Fibroblast of peridontal ligament (primary cell): ENCODE results near the gene CSNK1G2.

Source experiments
- DNase-seq: peaks from one replicate; pipeline ENCODE4 v3.0.0-alpha.2; 2010; ENCODE audit errors: extremely low read depth

CSNK1G2 gene

DNA sequence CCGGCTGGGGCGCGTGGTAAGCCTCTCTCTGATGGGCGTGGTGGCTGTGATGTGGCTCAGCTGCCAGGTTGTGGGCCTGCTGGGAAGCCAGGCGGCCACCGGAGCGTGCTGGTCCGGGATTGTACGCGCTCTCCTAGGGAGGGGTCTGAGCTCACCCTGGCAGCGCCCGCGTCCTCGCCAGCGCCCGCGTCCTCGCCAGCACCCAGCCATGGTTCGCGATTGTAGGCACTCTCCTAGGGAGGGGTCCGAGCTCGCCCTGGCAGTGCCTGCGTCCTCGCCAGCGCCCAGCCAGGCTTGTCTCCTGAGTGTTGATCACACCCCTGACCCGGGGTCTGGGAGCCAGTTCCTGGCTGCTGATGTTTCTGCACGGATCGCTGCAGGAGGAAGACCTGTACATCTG, 22.0 kb upstream of the CSNK1G2 start:
- no peak for DNase-seq

DNA sequence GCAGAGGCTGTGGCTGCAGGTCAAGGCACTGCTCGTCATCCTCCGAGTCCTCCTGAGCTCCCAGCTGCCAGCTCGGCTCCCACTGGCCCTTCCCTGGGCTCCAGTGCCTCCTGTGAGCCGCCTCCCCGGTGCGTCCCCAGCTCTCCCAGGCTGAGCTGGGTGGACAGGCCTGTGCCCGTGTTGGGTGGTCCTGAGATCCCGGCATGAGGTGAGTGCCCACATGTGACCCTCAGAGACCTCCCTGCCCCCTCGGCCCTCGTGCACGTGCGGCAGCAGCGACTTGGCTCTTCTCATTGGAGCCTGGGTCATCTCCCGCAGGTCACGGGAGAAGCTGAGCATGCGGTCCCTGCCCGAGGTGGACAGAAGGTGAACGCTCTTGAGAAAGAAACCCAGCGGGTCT, 20.3 kb upstream of the CSNK1G2 start:
- DNase-seq, result no peak

DNA sequence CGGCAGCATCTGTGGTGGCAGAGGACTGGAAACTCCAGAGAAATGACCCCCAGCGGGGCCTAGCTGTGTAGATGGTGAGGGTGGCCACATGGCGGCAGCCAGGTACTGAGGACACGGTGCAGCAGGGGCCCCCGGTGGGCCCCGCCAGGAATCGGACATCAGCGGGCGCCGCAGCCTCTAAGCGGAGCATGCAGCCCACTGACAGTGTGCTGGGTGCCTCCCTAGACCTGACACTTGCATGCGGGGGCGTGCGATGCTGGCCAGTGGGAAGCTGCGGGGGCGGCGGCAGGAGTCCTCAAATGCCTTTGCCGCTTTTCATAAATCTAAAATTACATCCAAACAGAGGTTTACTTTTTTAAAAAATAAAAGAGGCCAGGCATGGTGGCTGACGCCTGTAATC, 19.6 kb upstream of the CSNK1G2 start:
- no peak for DNase-seq

DNA sequence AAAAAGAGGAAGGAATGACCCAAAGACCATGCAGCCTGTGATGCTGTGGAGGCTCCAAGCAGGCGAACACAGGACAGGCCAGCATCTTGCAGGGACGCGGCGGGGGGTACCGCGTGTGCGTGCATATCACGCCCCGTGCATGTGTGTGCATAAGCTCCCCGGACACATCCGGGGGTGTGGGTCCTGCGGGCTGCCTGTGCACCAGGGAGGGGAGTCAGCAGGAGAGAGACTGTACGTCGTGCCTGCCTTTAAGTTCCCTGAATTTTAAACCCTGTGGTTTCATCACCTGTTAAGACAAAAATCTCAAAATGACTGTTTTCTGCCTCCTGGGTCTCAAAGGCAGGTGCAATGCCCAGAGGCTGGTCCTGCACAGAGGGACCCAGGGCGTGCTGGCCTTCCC, 19.1 kb upstream of the CSNK1G2 start:
- no peak for DNase-seq

GRCh38 chr19:1922803-1923202, 18.2 kb upstream of the CSNK1G2 start:
- no peak for DNase-seq

DNA sequence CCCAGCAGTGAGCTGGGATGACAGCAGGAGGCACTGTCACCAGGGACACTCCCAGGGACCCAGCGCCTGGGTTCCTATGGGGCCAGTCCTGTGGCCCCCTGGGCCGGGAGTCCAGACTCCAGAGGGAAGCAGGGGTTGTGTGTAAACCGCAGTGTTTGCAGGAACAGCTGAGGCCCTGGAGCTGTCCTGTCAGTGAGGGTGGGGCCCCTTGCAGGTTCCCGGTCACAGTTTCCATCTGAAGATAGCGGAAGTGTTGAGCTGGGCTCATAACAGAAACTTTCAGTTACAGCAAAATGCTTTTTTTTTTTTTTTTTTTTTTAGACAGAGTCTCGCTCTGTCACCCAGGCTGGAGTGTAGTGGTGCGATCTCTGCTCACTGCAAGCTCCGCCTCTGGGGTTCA, 17.7 kb upstream of the CSNK1G2 start:
- DNase-seq, result no peak

DNA sequence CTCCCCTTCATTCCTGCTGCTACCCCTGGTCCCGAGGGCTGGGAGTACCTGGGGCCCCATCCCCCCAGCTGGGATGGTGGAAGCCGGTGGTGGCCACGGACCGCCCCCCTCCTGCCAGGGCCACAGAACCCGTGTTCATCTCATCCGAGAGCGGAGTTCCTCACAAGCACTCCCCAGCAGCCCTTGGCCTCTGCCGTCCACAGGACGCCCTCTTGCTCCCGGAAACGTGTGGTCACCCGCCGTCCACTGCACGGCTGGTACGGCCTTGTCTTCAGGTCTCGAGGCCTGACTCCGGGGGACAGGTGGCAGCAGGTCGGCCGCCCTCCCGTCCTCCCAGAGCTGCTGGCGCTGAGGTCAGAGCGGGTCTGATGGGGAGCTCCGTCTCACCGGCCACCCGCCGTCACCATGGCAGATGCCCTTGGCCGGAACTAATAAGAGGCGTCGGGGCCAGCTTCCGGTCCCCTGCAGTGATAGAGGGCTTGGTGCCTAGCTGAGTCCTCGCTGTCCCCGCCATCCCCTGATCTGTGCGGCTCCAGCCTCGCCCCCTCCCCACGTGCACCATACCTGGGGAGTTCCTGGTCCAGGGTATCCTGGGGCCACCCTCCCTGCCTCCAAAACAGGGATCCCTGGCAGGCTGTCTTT, 16.5 kb upstream of the CSNK1G2 start:
- DNase-seq, result no peak

DNA sequence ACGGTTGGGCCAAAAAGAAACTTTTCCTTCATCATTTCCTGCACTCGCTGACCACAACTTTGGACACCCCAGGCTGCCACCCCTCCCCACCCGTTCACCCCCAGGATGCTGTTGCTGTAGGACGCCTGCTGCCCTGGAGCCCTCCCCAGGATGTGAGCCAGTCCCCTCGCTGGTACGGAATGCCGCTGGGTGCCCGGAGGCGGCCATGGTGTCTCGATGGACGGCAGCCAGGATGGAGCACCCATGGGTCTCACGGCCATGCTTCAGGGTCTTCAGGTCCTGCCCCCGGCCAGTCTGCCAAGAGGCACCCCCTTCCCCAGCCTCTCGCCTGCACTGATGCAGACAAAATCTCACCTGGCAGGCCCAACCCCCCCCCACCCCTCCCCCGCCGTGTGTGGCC, 15.4 kb upstream of the CSNK1G2 start:
- no peak for DNase-seq

DNA sequence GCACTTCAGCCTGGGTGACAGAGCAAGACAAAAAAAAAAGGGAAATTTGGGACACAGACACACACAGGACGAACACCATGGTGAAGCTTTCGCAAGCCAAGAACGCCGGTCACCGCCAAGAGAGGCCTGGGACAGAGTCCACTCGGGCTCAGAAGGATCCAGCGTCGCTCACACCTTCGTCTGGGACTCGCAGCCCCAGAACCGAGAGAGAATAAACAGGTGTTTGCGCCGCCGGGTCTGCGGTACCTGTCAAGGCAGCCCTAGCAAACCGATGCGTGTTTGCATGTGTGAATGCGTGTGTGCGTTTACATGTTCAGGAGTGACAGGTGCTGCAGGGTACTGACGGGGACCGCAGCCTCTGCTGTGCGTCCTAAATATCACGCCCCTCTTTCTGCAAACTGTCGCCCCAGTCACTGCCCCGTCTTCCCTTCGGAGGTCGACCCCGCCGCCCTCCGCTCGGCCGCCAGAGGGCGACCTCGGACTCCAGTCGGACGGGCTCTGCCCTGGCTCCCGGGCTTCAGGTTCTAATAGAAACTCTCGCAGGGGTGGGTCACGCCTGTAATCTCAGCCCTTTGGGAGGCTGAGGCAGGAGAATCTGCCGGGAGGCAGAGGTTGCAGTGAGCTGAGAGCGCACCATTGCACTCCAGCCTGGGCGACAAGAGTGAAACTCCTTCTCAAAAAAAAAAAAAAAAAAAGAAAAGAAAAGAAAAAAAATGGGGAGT, 11.8 kb upstream of the CSNK1G2 start:
- peak; percentile 61 for DNase-seq

DNA sequence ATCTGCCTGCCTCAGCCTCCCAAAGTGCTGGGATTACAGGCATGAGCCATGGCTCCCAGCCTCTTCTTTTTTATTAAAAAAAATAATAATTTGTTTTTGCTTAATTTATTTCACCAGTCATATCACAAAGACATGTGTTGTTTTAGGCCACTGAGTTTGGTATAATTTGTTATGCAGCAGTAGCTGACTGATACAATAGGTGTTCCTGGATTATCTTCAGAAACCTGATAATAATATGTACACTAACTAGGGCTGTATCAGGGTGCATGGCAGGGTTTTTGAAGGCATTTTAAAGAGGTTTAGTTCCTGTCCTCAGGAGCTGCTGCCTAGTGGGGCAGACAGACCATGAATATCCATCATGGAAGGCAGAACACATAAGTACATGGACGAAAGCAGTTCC, 9.5 kb upstream of the CSNK1G2 start:
- no peak for DNase-seq

GRCh38 chr19:1932395-1932794, 8.6 kb upstream of the CSNK1G2 start:
- no peak for DNase-seq

DNA sequence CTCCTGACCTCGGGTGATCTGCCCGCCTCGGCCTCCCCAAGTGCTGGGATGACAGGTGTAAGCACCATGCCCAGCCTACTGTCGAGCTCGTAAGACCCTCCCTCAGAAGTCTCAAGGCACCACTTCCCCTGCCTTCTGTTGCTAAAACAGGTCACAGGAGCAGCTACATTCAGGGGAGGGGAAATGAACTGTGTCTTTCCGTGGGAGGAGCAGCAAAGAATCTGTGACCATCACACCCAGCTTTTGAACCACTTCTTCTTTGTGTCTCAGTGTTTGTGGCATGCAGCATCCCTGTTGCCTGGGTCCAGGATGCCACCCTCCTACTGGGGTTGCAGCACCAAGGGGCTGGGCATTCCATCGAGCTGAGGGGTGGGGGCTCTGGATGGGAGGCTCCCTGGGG, 7.7 kb upstream of the CSNK1G2 start:
- DNase-seq, result no peak

DNA sequence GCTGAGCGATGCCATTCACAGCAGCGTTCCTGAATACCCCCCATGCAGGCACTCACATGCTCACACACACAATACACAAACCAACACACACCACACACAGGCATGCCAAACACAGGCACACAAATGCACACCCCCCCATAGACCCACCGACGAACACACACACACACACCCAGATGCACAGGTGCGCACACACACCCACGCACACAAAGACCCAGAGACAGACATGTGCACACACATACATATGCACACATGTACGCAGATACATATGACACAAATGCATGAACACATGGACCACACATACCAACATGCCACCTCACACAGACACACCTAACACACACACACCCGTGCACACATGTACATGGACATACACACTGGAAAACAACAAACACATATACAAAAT, 7.0 kb upstream of the CSNK1G2 start:
- DNase-seq, result no peak

GRCh38 chr19:1935484-1936208, 5.3 kb upstream of the CSNK1G2 start:
- no peak for DNase-seq

- no peak for DNase-seq
Observed at GRCh38 chr19:1936430-1936829, 4.5 kb upstream of the CSNK1G2 start.

GRCh38 chr19:1936916-1937610, 3.9 kb upstream of the CSNK1G2 start:
- DNase-seq, result no peak

DNA sequence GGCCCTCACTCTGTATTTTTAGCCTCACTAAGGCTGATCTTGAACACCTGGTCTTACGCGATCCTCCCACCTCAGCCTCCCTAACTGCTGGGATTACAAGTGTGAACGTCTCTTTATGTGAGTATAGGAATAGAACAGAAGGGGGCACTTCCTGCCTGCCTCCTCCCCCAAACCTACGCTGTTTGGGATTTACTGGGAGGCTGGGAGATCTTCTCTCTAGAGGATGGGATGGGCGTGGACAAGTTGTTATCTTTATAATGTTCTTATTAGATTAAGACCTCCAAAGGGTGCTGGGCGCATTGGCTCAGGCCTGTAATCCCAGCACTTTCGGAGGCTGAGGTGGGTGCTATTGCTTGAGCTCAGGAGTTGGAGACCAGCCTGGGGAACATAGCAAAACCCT, 2.9 kb upstream of the CSNK1G2 start:
- no peak for DNase-seq

DNA sequence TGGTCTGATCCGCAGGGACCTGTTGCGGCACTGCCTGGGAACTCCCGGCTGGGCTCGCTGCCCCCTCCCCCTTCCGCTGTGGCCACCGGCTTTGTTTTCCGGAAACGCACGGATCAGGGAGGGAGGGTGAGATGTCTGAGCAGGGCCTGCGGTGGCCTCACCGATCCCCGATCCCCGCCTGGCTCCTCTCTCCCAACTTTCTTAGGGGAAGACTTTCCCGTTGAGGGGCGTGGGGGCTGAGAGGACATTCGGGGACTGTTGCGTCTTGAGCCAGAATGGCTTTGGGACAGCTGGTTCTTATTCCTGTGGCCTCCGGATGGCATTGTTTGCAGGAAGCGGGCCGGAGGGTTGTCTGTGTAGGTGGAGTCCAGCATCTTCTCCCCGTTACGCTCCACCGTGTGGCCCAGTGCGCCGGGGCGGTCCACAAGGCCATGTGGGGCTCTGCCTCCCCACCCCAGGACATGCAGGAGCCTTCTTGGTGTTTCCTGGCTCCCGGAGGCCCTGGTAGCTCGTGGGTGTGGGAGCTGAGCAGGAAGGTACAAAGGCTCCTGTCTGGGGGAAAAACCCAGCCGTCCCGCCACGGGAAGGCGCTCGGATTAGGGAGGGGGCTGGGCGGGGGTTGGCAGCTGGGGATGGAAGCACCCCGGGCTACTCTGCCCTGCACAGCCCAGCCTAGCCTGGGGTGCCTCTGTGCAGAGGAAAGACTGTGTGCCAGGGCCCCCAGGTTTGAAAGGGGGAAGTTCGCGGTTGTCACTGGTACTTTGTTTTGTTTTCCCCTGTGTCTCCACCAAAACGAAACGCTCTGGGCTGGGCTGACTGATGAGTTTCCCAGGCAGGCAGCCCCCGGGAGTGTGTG, 1.3 kb downstream of the CSNK1G2 start:
- DNase-seq, result peak; percentile 36

DNA sequence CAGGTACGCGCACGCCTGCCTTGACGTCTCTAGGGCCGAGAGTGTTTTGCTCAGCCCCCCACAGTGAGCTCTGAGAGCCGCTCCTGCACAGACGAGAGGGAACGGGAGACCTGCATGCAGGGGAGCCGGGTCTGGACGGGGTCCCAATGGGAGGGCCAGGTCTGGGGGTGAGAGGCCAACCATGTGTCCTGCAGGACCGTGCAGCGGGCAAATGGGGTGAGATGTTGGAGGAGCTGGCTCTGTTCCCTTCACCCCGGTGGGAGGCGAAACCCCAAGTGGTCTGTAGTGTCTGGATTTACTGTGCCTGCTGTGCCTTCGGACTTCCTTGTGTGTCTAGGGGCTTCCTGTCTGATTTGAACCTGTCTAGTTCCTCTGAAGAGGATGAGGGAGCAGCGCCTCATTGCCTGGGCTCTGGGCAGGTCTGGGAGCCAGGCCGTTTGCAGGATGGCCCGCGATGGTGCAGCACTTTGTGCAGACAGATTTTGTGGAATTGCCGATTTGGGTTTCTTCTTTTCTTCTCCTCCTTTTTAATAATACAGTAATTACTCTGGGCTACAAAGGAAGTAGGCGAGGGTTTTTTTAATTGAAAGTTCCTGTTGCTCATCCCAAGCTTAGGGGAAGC, 2.1 kb downstream of the CSNK1G2 start:
- no peak for DNase-seq

DNA sequence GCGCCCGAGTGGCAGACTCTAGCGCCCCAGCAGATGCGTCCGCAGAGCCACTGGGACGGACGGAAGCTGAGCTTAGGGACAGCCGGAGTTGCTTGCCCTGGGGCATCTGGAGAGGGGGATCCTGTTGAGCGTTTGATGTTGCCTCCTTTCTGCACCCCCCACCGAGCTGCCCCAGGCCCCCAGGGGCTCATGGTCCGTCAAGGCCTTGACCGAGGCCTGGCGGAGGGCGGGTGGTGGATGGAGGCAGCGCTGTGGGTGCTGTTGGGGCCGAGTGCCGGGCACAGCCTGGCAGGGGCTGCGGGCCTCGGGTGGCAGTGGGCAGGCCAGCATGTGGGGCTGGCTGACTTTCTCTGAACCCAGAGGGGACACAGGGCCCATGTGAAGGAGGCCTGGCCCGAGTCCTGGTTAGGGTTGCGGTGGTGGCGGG, 2.7 kb downstream of the CSNK1G2 start:
- no peak for DNase-seq
